Mesenchymal stem cell (in vitro differentiated cells and primary cell): Measurements from ENCODE around the gene IRF2BPL.

Source experiments
- DNase-seq: peaks from one replicate; pipeline ENCODE4 v3.0.0-alpha.2; 2013
- H2AFZ ChIP-seq: one replicate; pipeline ENCODE4 v1.6.1; 2013; ENCODE audit warnings: low read depth, mild to moderate bottlenecking, control low read depth, inconsistent platforms, low read length, moderate library complexity
- H2AK5ac ChIP-seq: 2 replicates; pipeline ENCODE4 v1.6.1; 2013; ENCODE audit warnings: low read length, moderate library complexity, mild to moderate bottlenecking, inconsistent platforms; ENCODE audit not compliant: severe bottlenecking
- H2BK120ac ChIP-seq: one replicate; pipeline ENCODE4 v1.6.1; 2013; ENCODE audit warnings: low read depth, mild to moderate bottlenecking, inconsistent platforms, low read length, moderate library complexity
- H2BK12ac ChIP-seq, 2 experiments: one replicate each; pipeline ENCODE4 v1.6.1; 2013; ENCODE audit warnings: inconsistent platforms in 2 of 2, low read length in 2 of 2, mild to moderate bottlenecking in 2 of 2, moderate library complexity in 2 of 2, control low read depth in 1 of 2
- H2BK15ac ChIP-seq: one replicate; pipeline ENCODE4 v1.6.1; 2013; ENCODE audit warnings: mild to moderate bottlenecking, low read depth, inconsistent platforms; ENCODE audit not compliant: poor library complexity, severe bottlenecking
- H2BK5ac ChIP-seq: 2 replicates; pipeline ENCODE4 v1.6.1; 2013; ENCODE audit warnings: low read depth, mild to moderate bottlenecking, low read length, control low read depth, inconsistent platforms; ENCODE audit not compliant: poor library complexity, severe bottlenecking
- H3K14ac ChIP-seq, 2 experiments: one replicate each; pipeline ENCODE4 v1.6.1; 2013; ENCODE audit warnings: inconsistent platforms in 2 of 2, low read length in 2 of 2, control low read depth in 1 of 2, mild to moderate bottlenecking in 1 of 2, moderate library complexity in 1 of 2
- H3K18ac ChIP-seq, 2 experiments: one replicate each; pipeline ENCODE4 v1.6.1; 2013; ENCODE audit warnings: inconsistent platforms in 2 of 2, low read length in 2 of 2, control low read depth in 1 of 2, low read depth in 1 of 2, mild to moderate bottlenecking in 1 of 2
- H3K23ac ChIP-seq, 2 experiments: one replicate each; pipeline ENCODE4 v1.6.1; 2013; ENCODE audit warnings: inconsistent platforms in 2 of 2, low read length in 2 of 2, mild to moderate bottlenecking in 2 of 2, moderate library complexity in 2 of 2, control low read depth in 1 of 2
- H3K27ac ChIP-seq: 2 replicates; pipeline ENCODE4 v1.5.1; 2013; ENCODE audit warnings: mild to moderate bottlenecking, moderate library complexity, low read length, control low read depth, inconsistent platforms; ENCODE audit not compliant: poor library complexity, severe bottlenecking
- H3K27me3 ChIP-seq, 2 experiments: 2 replicates each; pipeline versions ENCODE4 v1.6.1 to v1.7.0; 2013; ENCODE audit warnings: low read length in 2 of 2, mild to moderate bottlenecking in 2 of 2, moderate library complexity in 2 of 2, control low read depth in 1 of 2, inconsistent platforms in 1 of 2; ENCODE audit not compliant: control insufficient read depth in 1 of 2, insufficient read depth in 1 of 2
- H3K36me3 ChIP-seq, 2 experiments: 2 replicates each; pipeline versions ENCODE4 v1.6.1 to v1.7.0; 2013; ENCODE audit warnings: low read length in 2 of 2, control low read depth in 1 of 2, inconsistent platforms in 1 of 2, low read depth in 1 of 2, mild to moderate bottlenecking in 1 of 2; ENCODE audit not compliant: insufficient read depth in 2 of 2, control insufficient read depth in 1 of 2
- H3K4ac ChIP-seq, 2 experiments: one replicate each; pipeline ENCODE4 v1.6.1; 2013; ENCODE audit warnings: inconsistent platforms in 2 of 2, low read length in 2 of 2, mild to moderate bottlenecking in 2 of 2, moderate library complexity in 2 of 2, control low read depth in 1 of 2, low read depth in 1 of 2
- H3K4me1 ChIP-seq: 2 replicates; pipeline ENCODE4 v1.6.1; 2013; ENCODE audit warnings: low read depth, low read length, control low read depth; ENCODE audit not compliant: control insufficient read depth, insufficient read depth
- H3K4me2 ChIP-seq: 2 replicates; pipeline ENCODE4 v1.6.1; 2013; ENCODE audit warnings: low read length, mild to moderate bottlenecking, inconsistent platforms; ENCODE audit not compliant: poor library complexity, severe bottlenecking
- H3K4me3 ChIP-seq, 2 experiments: 2 replicates each; pipeline versions ENCODE4 v1.5.1 to v1.7.0; 2013; ENCODE audit warnings: low read length in 2 of 2, mild to moderate bottlenecking in 2 of 2, control low read depth in 1 of 2, low read depth in 1 of 2; ENCODE audit not compliant: insufficient read depth in 1 of 2
- H3K79me1 ChIP-seq: replicated peaks from 2 replicates; pipeline ENCODE4 v1.6.1; 2013; ENCODE audit warnings: mild to moderate bottlenecking, control low read depth, low read length, inconsistent platforms; ENCODE audit not compliant: poor library complexity, severe bottlenecking
- H3K9ac ChIP-seq: 2 replicates; pipeline ENCODE4 v1.7.0; 2013; ENCODE audit warnings: mild to moderate bottlenecking, low read length, moderate library complexity
- H3K9me3 ChIP-seq: 2 replicates; pipeline ENCODE4 v1.7.0; 2013; ENCODE audit warnings: mild to moderate bottlenecking, low read length; ENCODE audit not compliant: control insufficient read depth
- H4K8ac ChIP-seq: one replicate; pipeline ENCODE4 v1.6.1; 2013; ENCODE audit warnings: inconsistent platforms, mild to moderate bottlenecking, low read length, moderate library complexity
- H4K91ac ChIP-seq: one replicate; pipeline ENCODE4 v1.6.1; 2013; ENCODE audit warnings: mild to moderate bottlenecking, low read length, inconsistent platforms
- WGBS: methylation state at CpG from one replicate; pipeline ENCODE4 v1.1.7; 2013; ENCODE audit warnings: mixed read lengths; 5-methylcytosine and 5-hydroxymethylcytosine counted together

IRF2BPL gene

GRCh38 chr14:77039285-77040058 is 11.0 kb upstream of the IRF2BPL start:
- H2AK5ac ChIP-seq = peak overlapping the region; percentile 84
- H3K23ac ChIP-seq = no peak overlapping the region
- no peak overlapping the region for H3K14ac ChIP-seq
- peak overlapping the region; percentile 63 for H2BK5ac ChIP-seq
- H3K9ac ChIP-seq = peak overlapping the region; percentile 91
- peak overlapping the region in 1 of 2 experiments; percentile 84 for H3K4ac ChIP-seq
- H3K4me3 ChIP-seq = peak overlapping the region in 1 of 2 experiments; percentile 68
- H2BK15ac ChIP-seq = no peak overlapping the region
- no peak overlapping the region for H4K8ac ChIP-seq
- peak overlapping the region; percentile 94 for H3K27ac ChIP-seq
- no peaks in the 10 kb centered on the region for H3K9me3 ChIP-seq
- peaks cover 6% of the 10 kb centered on the region for H3K79me1 ChIP-seq
- H3K36me3 ChIP-seq = no peaks in the 10 kb centered on the region
- H4K91ac ChIP-seq = no peak overlapping the region
- H3K4me1 ChIP-seq = peaks cover 50% of the 10 kb centered on the region
- H3K18ac ChIP-seq = peak overlapping the region; percentile 61 to 93
- peak overlapping the region; percentile 45 for H3K4me2 ChIP-seq
- no peak overlapping the region for H2AFZ ChIP-seq
- 13% methylated on average over 9 of the region's 10 CpGs for WGBS
- H2BK12ac ChIP-seq = peak overlapping the region; percentile 6 to 33
- peak; percentile 90 for DNase-seq
- no peaks in the 10 kb centered on the region for H3K27me3 ChIP-seq
- peak overlapping the region; percentile 67 for H2BK120ac ChIP-seq

- Histone ChIP-seq H3K4me1 (peaks cover 43% of the 10 kb centered on the region), H3K36me3 (no peaks in the 10 kb centered on the region), H3K27me3 (no peaks in the 10 kb centered on the region), H2AK5ac (peak overlapping the region; percentile 84), H2BK120ac (peak overlapping the region; percentile 98), H3K14ac (no peak overlapping the region), H3K4me2 (peak overlapping the region; percentile 24), H4K8ac (peak overlapping the region; percentile 88), H3K23ac (no peak overlapping the region), H3K79me1 (peaks cover 3% of the 10 kb centered on the region), H3K9me3 (no peaks in the 10 kb centered on the region), H3K4ac (peak overlapping the region; percentile 88 to 93), H4K91ac (peak overlapping the region; percentile 83), H2BK5ac (peak overlapping the region; percentile 77), H3K4me3 (no peak overlapping the region), H2AFZ (no peak overlapping the region), H2BK15ac (peak overlapping the region; percentile 52), H3K27ac (peak overlapping the region; percentile 94), H2BK12ac (peak overlapping the region; percentile 91 to 98), H3K18ac (peak overlapping the region; percentile 49 to 94), H3K9ac (peak overlapping the region; percentile 91)
- DNase-seq = peak; percentile 74
- 10% methylated on average over 19 of the region's 21 CpGs for WGBS
Observed at GRCh38 chr14:77037938-77038568, 9.5 kb upstream of the IRF2BPL start.

- no peak overlapping the region for H3K14ac ChIP-seq
- no peak for DNase-seq
- H3K27me3 ChIP-seq = no peaks in the 10 kb centered on the region
- peak overlapping the region; percentile 94 for H3K27ac ChIP-seq
- H4K91ac ChIP-seq = peak overlapping the region; percentile 83
- H3K4me3 ChIP-seq = no peak overlapping the region
- no peak overlapping the region for H2BK5ac ChIP-seq
- peak overlapping the region; percentile 92 to 98 for H2BK12ac ChIP-seq
- peak overlapping the region; percentile 75 for H2BK15ac ChIP-seq
- no peak overlapping the region for H3K23ac ChIP-seq
- WGBS = 74% methylated on average over 16 of the region's 16 CpGs
- peaks cover 3% of the 10 kb centered on the region for H3K79me1 ChIP-seq
- H3K9ac ChIP-seq = peak overlapping the region; percentile 91
- no peak overlapping the region for H2AFZ ChIP-seq
- peaks cover 46% of the 10 kb centered on the region for H3K4me1 ChIP-seq
- peak overlapping the region; percentile 50 to 94 for H3K18ac ChIP-seq
- no peaks in the 10 kb centered on the region for H3K9me3 ChIP-seq
- peak overlapping the region; percentile 98 for H2BK120ac ChIP-seq
- no peaks in the 10 kb centered on the region for H3K36me3 ChIP-seq
- peak overlapping the region; percentile 84 for H2AK5ac ChIP-seq
- peak overlapping the region; percentile 88 to 95 for H3K4ac ChIP-seq
- peak overlapping the region; percentile 81 for H4K8ac ChIP-seq
- no peak overlapping the region for H3K4me2 ChIP-seq
Observed at GRCh38 chr14:77037215-77037937, 8.9 kb upstream of the IRF2BPL start.
